NCI-H1417 (cell line): ENCODE data around the gene IBA57.
A peak's percentile ranks its signal among the peaks of the same experiment; 100 is the strongest.

ENCODE experiments used
- DNase-seq, 3 experiments: peaks; one replicate each; lab custom pipeline; 2025; lab: John Stamatoyannopoulos, UW

Gene IBA57

DNA sequence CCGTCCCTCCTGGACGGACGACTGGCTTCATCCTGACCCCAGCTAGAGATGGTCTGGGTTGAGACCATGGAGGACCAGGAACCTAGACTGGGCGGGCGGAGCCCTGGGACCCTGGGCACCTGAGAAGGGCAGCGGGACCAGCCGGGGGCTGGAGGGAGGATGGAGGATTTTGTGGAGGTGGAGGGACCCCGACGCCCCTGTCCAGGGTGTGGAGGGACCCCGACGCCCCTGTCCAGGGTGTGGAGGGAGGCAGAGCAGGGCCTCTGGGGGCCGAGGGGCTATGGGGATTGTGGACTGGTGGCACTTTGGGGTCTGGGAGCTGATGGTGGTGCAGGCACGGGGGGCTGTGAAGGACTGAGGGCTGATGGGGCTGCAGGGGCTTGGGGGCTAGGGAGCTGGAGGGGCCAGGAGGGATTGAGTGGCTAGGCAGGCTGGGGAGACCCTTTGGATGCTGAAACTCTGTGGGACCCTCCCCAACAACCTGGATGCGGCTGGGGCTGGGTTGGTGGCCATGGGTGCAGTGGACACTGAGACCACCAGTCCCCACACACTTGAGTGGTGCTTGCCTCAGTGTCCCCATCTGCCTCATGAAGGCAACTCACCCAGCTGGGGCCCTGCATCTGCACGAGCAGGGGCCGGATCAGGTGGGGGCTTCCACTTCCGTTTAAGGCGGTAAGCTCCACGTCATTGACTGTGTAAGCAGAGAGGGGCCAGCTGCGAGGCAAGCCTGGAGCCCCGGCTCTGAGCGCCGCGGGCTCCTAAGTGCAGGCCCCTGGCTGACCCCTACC, 8.5 kb upstream of the IBA57 start:
- no peak for DNase-seq

DNA sequence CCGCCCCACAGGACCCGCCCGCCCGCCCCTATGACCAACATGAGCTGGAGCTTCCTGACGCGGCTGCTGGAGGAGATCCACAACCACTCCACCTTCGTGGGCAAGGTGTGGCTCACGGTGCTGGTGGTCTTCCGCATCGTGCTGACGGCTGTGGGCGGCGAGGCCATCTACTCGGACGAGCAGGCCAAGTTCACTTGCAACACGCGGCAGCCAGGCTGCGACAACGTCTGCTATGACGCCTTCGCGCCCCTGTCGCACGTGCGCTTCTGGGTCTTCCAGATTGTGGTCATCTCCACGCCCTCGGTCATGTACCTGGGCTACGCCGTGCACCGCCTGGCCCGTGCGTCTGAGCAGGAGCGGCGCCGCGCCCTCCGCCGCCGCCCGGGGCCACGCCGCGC, 7.9 kb upstream of the IBA57 start:
- DNase-seq: no peak

DNA sequence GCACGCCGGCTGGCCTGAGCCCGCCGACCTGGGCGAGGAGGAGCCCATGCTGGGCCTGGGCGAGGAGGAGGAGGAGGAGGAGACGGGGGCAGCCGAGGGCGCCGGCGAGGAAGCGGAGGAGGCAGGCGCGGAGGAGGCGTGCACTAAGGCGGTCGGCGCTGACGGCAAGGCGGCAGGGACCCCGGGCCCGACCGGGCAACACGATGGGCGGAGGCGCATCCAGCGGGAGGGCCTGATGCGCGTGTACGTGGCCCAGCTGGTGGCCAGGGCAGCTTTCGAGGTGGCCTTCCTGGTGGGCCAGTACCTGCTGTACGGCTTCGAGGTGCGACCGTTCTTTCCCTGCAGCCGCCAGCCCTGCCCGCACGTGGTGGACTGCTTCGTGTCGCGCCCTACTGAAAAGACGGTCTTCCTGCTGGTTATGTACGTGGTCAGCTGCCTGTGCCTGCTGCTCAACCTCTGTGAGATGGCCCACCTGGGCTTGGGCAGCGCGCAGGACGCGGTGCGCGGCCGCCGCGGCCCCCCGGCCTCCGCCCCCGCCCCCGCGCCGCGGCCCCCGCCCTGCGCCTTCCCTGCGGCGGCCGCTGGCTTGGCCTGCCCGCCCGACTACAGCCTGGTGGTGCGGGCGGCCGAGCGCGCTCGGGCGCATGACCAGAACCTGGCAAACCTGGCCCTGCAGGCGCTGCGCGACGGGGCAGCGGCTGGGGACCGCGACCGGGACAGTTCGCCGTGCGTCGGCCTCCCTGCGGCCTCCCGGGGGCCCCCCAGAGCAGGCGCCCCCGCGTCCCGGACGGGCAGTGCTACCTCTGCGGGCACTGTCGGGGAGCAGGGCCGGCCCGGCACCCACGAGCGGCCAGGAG, 7.2 kb upstream of the IBA57 start:
- DNase-seq: no peak

DNA sequence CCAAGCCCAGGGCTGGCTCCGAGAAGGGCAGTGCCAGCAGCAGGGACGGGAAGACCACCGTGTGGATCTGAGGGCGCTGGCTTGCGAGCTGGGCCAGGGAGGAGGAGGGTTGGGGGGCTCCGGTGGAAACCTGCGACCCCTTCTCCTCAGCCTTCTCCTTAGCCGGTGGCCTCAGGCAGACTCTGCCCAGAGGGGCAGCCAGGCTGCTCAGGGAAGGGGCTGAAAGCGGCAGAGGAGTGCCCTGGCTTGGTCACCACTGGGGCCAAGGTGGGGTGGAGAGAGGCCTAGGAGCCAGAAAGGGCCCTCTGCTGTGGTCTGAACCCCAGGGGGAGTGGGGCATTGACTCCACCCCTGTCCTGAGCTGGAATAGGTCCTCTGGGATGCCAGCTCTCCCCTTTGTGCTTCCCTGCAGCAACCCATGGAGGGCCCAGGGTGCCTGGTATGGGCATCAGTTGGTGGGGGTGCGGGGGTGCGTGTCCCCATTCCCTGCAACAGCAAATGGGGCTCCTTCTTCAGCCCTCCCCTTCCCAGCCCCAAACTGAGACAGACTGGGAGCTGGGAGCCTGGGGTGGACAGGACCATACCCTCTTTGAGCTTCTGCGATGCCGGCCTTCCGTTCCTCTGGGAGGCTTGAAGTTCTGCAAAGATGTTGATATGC, 6.5 kb upstream of the IBA57 start:
- DNase-seq: no peak

DNA sequence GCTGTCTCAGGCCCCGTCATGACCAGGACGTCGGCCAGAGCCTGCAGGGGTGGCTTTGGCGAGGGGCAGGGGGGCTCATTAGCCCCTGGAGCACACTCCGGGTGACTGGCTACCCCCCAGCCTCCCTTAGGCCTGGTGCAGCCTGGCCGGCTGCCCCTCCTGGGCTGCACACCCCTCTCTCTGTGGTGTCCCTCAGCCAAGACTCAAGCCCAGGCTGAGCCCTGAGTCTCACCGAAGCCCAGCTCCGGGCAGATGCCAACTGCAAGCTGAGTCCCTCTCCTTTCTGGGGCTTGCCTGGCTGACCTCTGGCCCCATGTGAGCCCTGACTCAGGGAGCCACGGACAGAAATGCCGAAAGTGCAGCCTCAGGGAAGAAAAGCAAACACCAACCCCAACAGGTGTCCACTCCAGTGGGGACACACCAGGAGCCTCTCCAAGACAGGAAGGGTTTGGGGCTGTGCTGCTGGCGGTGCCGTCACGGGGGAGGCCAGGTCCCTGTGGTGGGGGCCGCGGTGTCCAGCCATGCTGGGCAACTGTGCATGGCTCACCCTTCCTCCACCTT, 5.3 kb upstream of the IBA57 start:
- no peak for DNase-seq

DNA sequence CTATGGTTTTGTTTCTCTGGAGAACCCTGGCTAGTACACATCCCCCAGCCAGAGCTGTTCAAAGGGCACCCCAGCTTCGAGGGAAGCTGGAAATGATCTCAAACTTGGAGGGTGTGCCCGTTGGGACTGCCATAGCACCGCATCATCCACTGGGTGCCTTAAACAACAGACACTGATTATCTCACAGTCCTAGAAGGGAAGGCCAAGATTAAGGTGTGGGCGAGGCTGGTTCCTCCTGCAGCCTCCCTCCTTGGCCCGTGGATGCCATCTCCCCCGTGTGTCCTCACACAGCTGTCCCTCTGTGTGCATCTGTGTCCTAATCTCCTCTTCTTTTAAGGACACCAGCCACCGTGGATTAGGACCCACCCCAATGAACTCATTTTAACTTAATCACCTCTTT, 4.2 kb upstream of the IBA57 start:
- no peak for DNase-seq

DNA sequence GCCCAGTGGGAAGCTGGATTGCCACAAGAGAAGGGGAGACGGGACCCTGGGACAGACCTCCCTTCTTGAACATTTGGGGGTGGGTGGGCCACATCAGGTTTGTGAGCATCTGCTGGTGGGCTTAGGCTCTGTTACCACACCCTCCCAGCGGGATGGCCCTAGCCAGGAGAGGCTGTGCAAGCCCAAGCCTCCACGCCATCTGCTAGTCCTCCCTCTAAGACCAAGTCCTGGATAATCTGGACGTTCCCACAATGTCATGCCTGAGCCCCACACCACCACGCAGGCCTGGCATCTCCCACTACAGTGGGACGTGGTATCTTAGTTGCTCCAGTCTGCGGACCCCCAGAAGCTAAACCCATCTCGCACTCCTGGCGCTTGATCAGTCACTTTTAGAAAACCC, 3.7 kb upstream of the IBA57 start:
- DNase-seq: no peak

DNA sequence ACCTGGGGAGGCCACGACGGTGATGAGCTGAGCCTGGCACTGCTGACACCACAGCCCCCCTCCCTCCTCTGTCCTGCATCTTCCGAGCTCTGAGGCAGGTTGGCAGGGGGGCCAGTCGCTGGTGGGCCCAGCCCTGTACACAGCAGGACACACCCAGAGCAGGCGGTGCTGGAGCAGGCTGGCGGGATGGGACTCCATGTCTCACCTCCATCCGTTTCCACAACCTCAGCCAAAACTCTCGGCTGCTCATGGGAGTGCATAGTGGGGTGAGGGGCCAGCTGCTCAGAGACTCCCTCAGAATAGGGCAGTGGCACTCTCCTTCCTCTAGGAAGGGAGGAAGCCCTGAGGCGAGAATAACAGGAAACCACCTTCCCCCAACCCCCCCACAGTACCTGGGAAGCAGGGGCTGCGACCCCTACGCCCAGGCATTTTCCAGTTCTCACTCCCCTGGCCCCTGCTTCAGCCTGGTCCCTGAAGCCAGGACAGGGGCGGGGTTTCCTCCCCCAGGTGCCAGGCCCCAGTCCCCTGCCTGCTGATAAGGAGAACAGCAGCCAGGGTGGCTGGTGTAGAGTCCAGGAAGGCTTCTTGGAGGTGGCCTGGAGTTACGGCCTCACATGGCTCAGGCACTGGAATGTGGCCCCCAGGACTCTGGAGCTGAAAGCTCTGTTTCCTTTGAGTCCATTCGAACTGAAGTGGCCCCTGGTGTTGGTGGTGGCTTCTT, 3.2 kb upstream of the IBA57 start:
- no peak for DNase-seq

DNA sequence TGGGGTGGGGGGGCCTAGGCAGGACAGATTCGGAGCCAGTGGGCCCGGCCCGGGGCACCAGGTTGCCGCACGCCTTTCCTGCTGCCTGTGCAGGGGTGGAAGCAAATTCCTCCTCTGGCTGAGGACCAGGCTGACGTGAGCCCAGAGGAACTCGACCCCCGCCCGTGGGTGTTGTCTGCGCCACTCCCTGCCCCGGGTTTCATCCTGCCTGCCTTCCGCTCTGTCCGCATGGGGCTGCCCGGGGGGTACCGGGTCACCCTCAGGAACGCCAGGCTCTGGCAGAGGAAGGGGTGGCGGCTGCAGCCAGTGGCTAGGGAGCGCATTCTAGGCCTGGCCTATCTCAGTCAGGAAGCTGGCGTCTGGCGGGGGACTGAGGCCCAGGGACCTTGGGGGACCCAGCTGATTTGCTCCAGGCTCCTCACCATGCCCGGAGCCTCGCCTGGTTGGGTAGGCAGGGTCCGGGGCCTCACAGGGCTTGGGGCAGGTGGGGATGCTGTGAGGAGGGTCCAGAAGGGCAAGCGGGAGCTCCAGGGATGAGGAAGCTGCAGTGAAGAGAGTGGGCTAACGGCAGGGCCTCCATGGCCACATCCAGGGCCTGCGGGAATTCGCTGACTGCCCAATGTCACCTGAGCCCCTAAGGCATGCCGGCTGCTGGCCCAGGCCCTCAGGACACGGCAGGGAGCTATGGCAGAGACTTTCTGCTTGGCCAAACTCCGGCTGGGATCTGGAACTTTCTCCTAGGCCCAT, 2.4 kb upstream of the IBA57 start:
- no peak for DNase-seq

DNA sequence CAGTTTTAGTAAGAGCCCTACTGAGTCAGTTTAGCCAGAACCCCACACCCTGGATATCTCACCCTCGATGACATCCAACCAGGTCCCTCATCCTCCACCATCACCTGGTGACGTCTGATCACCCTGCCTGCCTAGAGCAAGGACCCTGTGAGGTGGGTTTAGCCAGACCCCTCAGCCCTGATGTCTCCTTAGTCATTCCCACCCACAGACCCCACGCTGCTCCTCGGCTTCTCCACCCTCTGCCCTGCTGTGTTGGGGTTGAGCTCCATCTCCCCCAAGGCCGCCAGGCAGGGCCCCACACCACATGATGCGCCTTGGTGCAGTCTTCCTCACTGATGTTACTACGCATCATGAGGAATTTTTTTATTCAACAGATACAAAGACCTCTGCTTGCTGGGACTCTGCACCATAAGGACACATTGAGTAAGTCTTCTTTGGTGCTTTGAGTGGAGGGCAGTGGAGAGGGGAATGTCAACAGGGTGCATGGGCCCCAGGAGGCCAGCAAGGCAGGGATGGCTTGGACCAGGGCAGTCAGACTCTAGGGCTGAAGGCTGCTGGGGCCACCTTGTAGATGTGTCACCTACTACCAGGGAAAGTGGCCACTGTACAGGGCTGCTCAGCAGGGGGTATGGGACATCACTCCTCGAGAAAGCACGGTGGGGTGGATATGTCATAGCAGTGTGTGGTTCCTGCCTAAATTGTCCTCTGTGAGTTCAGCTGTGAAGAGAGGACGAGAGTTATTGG, 1.7 kb upstream of the IBA57 start:
- DNase-seq: no peak

DNA sequence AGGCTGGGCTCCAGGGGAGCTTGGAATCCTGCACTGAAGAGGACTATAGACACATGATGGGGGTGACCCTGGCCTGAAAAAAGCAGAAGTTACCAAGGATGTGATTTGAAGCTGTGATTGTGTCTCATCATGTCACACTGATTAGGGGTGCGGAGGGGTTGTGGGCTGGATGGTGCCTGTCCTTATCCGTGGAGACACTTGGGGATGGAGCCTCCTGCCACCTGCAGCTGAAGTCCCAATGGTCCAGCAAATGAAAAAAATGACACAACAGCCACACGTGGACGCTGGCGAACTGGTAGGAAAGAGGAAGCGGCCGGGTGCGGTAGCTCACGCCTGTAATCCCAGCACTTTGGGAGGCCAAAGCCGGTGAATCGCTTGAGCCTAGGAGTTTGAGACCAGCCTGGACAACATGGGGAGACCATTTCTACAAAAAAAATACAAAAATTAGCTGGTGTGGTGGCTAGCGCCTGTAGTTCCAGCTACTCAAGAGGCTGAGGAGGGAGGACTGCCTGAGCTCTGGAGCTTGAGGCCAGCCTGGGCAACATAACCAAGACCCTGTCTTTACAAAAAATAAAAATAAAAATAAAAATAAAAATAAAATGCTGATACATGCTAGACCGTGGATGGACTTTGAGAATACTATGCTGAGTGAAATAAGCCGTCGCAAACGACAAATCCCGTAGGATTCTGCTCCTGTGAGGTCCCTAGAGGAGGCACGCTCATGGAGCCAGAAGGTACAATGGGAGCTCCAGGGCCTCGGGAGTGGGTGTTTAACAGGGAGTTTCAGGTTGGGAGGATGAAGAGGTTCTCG, 838 bp upstream of the IBA57 start:
- no peak for DNase-seq

DNA sequence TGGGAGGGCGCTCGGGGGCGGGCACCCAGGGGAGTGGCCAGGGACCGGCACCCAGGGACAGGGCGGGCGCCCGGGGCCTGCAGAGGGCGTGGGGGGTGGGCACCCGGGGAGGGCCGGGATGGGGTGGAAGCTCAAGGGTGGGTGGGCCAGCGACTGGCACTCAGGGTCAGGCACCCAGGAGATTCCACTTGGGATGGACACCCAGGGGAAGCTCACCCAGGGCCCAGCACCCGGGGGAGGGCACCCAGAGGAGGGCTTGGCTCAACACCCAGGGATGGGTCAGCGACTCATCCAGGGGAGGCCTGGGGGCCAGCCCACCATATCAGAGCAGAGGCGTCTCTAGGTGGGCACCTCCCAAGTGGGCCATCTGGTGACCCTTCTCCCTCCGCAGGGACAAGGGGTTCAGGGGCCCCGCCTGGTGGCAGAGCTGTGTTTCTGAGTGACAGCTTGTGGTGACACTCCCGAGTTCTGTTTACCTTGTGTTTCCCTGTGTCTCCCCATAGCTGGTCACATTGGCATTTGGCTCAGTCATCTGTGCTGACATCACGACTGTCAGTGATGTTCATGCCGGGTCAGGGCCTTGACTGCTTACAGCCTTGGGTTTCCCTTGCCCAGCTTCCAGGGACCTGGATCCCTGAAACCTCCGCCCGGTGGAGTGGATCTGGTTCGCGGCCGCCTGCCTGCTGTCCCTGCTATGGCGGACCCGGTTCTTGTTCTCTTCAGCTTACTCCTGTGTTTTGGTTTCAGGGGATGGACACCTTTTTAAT, 749 bp downstream of the IBA57 start:
- DNase-seq: peak; percentile 1 to 80 (median 80)

DNA sequence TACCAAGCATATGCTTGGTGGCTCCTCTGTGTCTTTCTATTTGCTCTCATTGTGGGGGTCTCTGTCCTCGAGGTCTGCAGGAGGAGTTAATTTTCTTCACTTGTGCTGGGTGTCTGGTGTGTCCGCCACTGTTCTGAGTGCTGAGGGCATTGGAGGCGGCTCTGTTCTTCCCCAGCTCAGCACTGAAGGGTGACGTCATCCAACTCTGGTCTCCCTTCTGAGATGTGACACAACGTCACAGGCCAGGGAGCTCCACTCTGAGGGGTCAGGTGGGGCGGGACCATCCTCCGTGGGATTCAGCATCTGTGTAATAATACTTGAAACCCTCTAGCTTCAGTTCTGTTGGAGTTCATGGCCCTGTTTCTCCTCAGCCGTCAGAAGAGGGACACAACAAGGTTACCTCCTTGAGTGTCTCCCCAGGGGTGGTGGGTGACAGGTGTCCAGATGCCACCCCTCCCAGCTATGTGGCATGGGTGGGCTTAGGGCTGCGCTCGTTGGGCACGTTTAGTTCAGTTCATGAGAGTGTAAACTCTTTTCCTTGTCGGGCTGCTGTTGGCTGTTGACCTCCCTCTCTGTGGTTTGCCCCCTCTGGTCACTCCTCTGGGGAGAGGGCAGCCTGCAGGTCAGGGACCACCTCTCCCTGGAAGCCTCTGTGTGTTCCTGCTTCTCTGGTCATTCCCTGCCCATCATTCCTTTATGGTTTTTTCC, 3.1 kb downstream of the IBA57 start:
- no peak for DNase-seq

DNA sequence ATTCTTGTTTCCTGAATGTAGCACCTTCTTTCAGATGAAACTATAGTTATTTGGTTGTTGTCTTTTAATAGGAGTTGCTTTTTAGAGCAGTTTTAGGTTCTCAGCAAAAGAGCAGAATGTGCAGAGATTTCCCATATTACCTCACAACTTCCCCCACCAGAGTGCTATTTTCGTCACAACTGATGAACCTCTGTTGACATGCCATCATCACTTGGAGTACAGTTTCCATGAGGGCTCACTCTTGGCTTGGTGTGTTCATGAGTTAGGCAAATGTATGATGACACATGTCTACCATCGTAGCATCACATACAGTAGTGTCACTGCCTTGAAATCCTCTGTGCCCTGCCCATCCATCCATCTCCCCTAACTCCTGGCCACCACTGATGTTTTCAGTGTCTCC, 3.7 kb downstream of the IBA57 start:
- DNase-seq: no peak

DNA sequence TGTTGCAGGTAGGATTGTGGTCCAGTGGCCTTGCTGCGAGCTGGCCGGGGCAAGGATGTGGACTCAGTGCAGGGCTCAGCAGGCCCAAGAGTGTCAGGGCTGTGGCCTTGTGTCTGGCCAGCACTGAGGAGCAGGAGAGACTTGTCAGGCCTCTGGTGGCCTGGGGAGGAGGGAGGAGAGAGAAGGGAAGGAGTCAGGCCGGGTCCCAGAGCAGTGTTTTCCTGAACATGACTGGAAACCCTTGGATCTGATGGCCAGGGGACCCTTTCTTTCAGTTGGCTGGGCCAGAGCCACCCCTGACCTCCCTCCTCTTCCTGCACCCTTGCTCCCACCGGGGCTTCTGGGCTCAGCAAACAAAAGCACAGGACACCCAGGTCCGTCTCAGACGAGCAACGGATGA, 5.1 kb downstream of the IBA57 start:
- no peak for DNase-seq

DNA sequence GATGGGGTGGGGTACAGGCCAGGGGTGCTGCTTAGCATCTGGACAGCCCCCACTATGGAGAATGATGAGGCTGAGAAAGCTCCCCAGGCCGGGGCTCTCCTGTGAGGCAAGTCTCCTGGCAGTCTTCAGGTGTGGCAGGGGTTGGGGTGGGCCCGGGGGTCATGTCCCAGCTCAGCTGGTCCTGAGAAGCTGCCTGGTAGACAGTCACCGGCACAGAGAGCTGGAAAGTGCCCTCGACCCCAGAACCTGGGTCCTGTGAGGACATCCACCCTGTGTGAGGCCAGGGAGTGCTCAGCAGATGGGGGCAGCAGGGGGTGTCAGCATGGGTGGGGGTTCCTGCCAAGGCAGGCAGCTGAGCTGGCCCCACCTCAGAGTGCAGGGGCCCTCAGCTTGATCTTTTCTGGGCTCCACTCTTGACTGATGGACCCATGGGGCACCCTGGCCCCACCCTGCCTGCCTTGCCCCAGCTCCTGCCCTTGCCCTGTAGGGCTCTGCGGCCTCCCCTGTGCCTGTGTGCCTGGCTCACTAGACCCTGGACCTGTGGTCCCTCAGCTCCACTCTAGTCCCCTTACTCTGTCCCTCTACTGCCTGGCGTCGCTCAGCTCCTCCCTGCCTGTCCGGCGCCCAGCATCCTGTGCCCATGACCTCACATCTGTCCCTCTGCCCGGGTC, 5.8 kb downstream of the IBA57 start:
- DNase-seq: no peak
